ENCODE measurements around the gene TBC1D22A. TPM values are rescaled to one million over a fixed set of nuclear protein-coding genes. Genes with fewer than 3 reads are reported as not detected.

Gene TBC1D22A
- total RNA-seq, 1 donor from 2014 or later, result 28.9 TPM

- Mint-ChIP-seq H3K27ac (ENCODE audit: unreplicated experiment) (no peak overlapping the region), H3K36me3 (ENCODE audit: unreplicated experiment) (peaks cover 8% of the 10 kb centered on the region), H3K4me1 (ENCODE audit: unreplicated experiment) (no peaks in the 10 kb centered on the region), H3K4me3 (ENCODE audit: unreplicated experiment) (no peak overlapping the region), H3K9me3 (ENCODE audit: unreplicated experiment) (no peaks in the 10 kb centered on the region), H3K27me3 (ENCODE audit: unreplicated experiment) (no peaks in the 10 kb centered on the region)
- no peak for DNase-seq (ENCODE audit: extremely low spot score, unreplicated experiment)
- no peak for TF ChIP-seq CTCF (IDR thresholded peaks at IDR 0.05)
Measured at GRCh38 chr22:47022075-47022473, 259.6 kb downstream of the TBC1D22A start.

- Mint-ChIP-seq H3K4me3 (ENCODE audit: unreplicated experiment) (no peak overlapping the region), H3K36me3 (ENCODE audit: unreplicated experiment) (peaks cover 8% of the 10 kb centered on the region), H3K9me3 (ENCODE audit: unreplicated experiment) (no peaks in the 10 kb centered on the region), H3K4me1 (ENCODE audit: unreplicated experiment) (no peaks in the 10 kb centered on the region), H3K27ac (ENCODE audit: unreplicated experiment) (no peak overlapping the region), H3K27me3 (ENCODE audit: unreplicated experiment) (no peaks in the 10 kb centered on the region)
- no peak for DNase-seq (ENCODE audit: extremely low spot score, unreplicated experiment)
- no peak for TF ChIP-seq CTCF (IDR thresholded peaks at IDR 0.05)
Measured at GRCh38 chr22:47022475-47022874, 260.0 kb downstream of the TBC1D22A start.

- no peaks in the 10 kb centered on the region for H3K27me3 Mint-ChIP-seq (ENCODE audit: unreplicated experiment)
- no peak for TF ChIP-seq CTCF (IDR thresholded peaks at IDR 0.05)
- no peak overlapping the region for H3K4me3 Mint-ChIP-seq (ENCODE audit: unreplicated experiment)
- no peaks in the 10 kb centered on the region for H3K9me3 Mint-ChIP-seq (ENCODE audit: unreplicated experiment)
- H3K27ac Mint-ChIP-seq (ENCODE audit: unreplicated experiment), result no peak overlapping the region
- peaks cover 8% of the 10 kb centered on the region for H3K36me3 Mint-ChIP-seq (ENCODE audit: unreplicated experiment)
- no peaks in the 10 kb centered on the region for H3K4me1 Mint-ChIP-seq (ENCODE audit: unreplicated experiment)
- no peak for DNase-seq (ENCODE audit: extremely low spot score, unreplicated experiment)
Measured at GRCh38 chr22:47023871-47024270, 261.4 kb downstream of the TBC1D22A start.

GRCh38 chr22:47027766-47028165, 265.3 kb downstream of the TBC1D22A start:
- Mint-ChIP-seq H3K36me3 (ENCODE audit: unreplicated experiment) (peaks cover 8% of the 10 kb centered on the region), H3K27ac (ENCODE audit: unreplicated experiment) (no peak overlapping the region), H3K4me3 (ENCODE audit: unreplicated experiment) (no peak overlapping the region), H3K27me3 (ENCODE audit: unreplicated experiment) (no peaks in the 10 kb centered on the region), H3K9me3 (ENCODE audit: unreplicated experiment) (no peaks in the 10 kb centered on the region), H3K4me1 (ENCODE audit: unreplicated experiment) (peaks cover 3% of the 10 kb centered on the region)
- no peak for TF ChIP-seq CTCF (IDR thresholded peaks at IDR 0.05)
- no peak for DNase-seq (ENCODE audit: extremely low spot score, unreplicated experiment)

- no peak for DNase-seq (ENCODE audit: extremely low spot score, unreplicated experiment)
- Mint-ChIP-seq H3K9me3 (ENCODE audit: unreplicated experiment) (no peaks in the 10 kb centered on the region), H3K27ac (ENCODE audit: unreplicated experiment) (no peak overlapping the region), H3K36me3 (ENCODE audit: unreplicated experiment) (no peaks in the 10 kb centered on the region), H3K4me1 (ENCODE audit: unreplicated experiment) (peaks cover 9% of the 10 kb centered on the region), H3K4me3 (ENCODE audit: unreplicated experiment) (no peak overlapping the region), H3K27me3 (ENCODE audit: unreplicated experiment) (no peaks in the 10 kb centered on the region)
- TF ChIP-seq CTCF (IDR thresholded peaks at IDR 0.05), result no peak
Measured at GRCh38 chr22:47029244-47030074, 267.0 kb downstream of the TBC1D22A start.

All from osteocyte (in vitro differentiated cells).